Prostate gland (tissue), 2 donors: ENCODE results near the gene COL4A2.

Source experiments
- POLR2A ChIP-seq: fragments of 450-650 bp; IDR thresholded peaks from one replicate; pipeline ENCODE4 v1.6.1; 2016; ENCODE audit warnings: antibody characterized with exemption, mild to moderate bottlenecking
- POLR2AphosphoS5 ChIP-seq: sonication (generic); formaldehyde crosslinking; IDR thresholded peaks from one replicate; pipeline ENCODE4 v1.6.1; 2017; ENCODE audit warnings: antibody characterized with exemption
- TF ChIP-seq, protein P1 (sequence below), 4 experiments: fragments of 200-600 bp in 2 of 4; fragments of 450-650 bp in 2 of 4; sonication (generic) in 2 of 4; IDR thresholded peaks; 1 replicate in 3 of 4; 2 replicates in 1 of 4; pipeline ENCODE4 v1.5.1; 2016 to 2019; ENCODE audit warnings: antibody characterized with exemption in 4 of 4, mild to moderate bottlenecking in 2 of 4, moderate library complexity in 2 of 4

DNA sequence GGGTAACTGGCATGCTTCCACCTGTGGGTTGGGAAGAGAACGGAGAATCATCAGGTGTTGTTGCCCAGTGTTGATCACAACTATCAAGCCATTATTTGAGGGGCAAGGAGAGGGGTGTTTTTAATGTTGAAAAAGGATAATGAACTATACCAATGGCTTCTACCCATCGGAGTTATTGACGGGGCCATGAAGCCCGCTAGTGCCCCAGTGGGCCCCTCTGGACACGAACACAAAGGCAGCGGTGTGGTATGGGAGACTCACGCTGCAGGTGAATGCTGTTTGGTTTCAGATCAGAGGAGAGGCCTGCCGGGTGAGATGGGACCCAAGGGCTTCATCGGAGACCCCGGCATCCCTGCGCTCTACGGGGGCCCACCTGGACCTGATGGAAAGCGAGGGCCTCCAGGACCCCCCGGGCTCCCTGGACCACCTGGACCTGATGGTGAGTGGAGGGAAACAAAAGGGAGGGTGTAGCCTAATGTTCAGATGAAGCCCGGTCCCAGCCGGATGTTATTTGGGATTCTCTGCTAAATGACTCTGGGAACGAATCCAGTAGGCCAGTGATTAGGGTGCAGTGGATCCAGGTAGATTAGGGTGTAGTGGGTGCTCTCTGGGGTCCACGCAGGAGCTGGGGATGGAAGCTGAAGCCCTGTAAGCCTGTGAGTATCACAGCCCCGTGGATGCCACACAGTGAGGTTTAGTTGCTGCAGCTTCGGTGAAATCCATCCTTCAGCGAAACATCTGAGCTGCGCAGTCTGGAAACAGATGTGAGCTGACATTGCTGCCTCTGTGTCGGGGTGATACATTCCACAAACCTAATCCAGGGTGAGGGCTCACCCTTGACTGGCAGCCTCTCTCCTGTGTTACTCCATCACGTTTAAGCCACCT lies 143.2 kb downstream of the COL4A2 start:
- TF ChIP-seq, protein P1, sequence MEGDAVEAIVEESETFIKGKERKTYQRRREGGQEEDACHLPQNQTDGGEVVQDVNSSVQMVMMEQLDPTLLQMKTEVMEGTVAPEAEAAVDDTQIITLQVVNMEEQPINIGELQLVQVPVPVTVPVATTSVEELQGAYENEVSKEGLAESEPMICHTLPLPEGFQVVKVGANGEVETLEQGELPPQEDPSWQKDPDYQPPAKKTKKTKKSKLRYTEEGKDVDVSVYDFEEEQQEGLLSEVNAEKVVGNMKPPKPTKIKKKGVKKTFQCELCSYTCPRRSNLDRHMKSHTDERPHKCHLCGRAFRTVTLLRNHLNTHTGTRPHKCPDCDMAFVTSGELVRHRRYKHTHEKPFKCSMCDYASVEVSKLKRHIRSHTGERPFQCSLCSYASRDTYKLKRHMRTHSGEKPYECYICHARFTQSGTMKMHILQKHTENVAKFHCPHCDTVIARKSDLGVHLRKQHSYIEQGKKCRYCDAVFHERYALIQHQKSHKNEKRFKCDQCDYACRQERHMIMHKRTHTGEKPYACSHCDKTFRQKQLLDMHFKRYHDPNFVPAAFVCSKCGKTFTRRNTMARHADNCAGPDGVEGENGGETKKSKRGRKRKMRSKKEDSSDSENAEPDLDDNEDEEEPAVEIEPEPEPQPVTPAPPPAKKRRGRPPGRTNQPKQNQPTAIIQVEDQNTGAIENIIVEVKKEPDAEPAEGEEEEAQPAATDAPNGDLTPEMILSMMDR (IDR thresholded peaks at IDR 0.05): no peak
- TF ChIP-seq POLR2A (no peak), POLR2AphosphoS5 (no peak)
